OCI-LY3 (cell line): ENCODE measurements around the gene PALD1.
"Not testable (repeated sequence)": the region's sequence is repeated elsewhere in the genome, so short reads cannot be mapped to it uniquely, and the experiment has no call there.

Source experiments
- H2AFZ ChIP-seq: fragments of 200-600, 300-600 bp; shearing (Covaris generic); 2 replicates; pipeline ENCODE4 v1.6.0; 2014; ENCODE audit warnings: antibody characterized with exemption, low read depth, low read length
- H3K27ac ChIP-seq: fragments of 200-600, 300-600 bp; sonication (generic); 2 replicates; pipeline ENCODE4 v1.5.1; 2014; ENCODE audit warnings: mild to moderate bottlenecking, low read length, moderate library complexity, mixed read lengths
- H3K27me3 ChIP-seq: fragments of 200-600, 300-600 bp; sonication (generic); 2 replicates; pipeline ENCODE4 v1.6.1; 2014; ENCODE audit warnings: low read depth, low read length, mixed read lengths
- H3K36me3 ChIP-seq: fragments of 200-600, 300-600 bp; sonication (generic); replicated peaks from 2 replicates; pipeline ENCODE3; 2014; ENCODE audit warnings: low read depth, low read length, mixed read lengths
- H3K4me1 ChIP-seq: fragments of 300-600, 200-600 bp; sonication (generic); 2 replicates; pipeline ENCODE4 v1.6.1; 2014; ENCODE audit warnings: low read length, mixed read lengths
- H3K4me2 ChIP-seq: fragments of 200-600, 300-600 bp; sonication (generic); 2 replicates; pipeline ENCODE4 v1.6.1; 2014; ENCODE audit warnings: low read length, mixed read lengths
- H3K4me3 ChIP-seq: fragments of 300-600, 200-600 bp; sonication (generic); 2 replicates; pipeline ENCODE4 v1.5.1; 2014; ENCODE audit warnings: antibody characterized with exemption, mild to moderate bottlenecking, low read length, moderate library complexity
- H3K79me2 ChIP-seq: fragments of 300-600, 200-600 bp; shearing (Covaris generic); 2 replicates; pipeline ENCODE4 v1.6.1; 2014; ENCODE audit warnings: mild to moderate bottlenecking, low read length, mixed read lengths
- H3K9ac ChIP-seq: fragments of 300-600, 200-600 bp; shearing (Covaris generic); 2 replicates; pipeline ENCODE4 v1.6.0; 2014; ENCODE audit warnings: mild to moderate bottlenecking, low read length, moderate library complexity
- H3K9me3 ChIP-seq: fragments of 200-600, 300-600 bp; shearing (Covaris generic); 2 replicates; pipeline ENCODE4 v1.6.1; 2014; ENCODE audit warnings: low read length, mixed read lengths; ENCODE audit not compliant: insufficient read depth
- H4K20me1 ChIP-seq: fragments of 200-600, 300-600 bp; sonication (generic); 2 replicates; pipeline ENCODE4 v1.6.1; 2016; ENCODE audit warnings: low read length, mixed read lengths; ENCODE audit not compliant: insufficient read depth
- EZH2phosphoT487 ChIP-seq: fragments of 200-600 bp; shearing (Covaris generic); IDR thresholded peaks from 2 replicates; pipeline ENCODE4 v1.6.1; 2018; ENCODE audit warnings: antibody characterized with exemption, mixed run types, low read depth
- TF ChIP-seq, protein P1 (sequence below): fragments of 200-600, 300-600 bp; sonication (generic); IDR thresholded peaks from 2 replicates; pipeline ENCODE4 v1.5.1; 2014; ENCODE audit warnings: antibody characterized with exemption, low read length, low read depth

The PALD1 gene

DNA sequence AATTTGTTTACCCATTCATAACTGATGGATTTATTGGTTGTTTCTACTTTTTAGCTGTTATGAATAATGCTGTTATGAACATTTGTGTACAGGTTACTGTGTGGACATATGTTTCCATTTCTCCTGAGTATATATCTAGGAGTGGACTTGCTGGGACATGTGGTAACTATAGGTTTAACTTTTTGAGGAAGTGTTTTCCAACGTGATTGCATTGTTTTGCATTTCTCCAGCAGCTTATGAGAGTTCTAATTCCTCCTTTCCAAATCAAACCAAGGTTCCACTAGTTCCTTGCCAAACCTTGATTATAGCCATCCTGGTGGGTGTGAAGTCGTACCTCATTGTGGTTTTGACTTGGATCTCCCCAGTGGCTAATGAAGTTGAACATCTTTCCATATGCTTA is 126.6 kb downstream of the PALD1 start:
- Histone ChIP-seq H3K79me2 (no peaks in the 10 kb centered on the region), H3K4me3 (no peak overlapping the region), H3K4me2 (no peak overlapping the region), H4K20me1 (no peaks in the 10 kb centered on the region), H3K4me1 (no peaks in the 10 kb centered on the region), H3K9ac (no peak overlapping the region), H3K27me3 (no peaks in the 10 kb centered on the region), H3K36me3 (no peaks in the 10 kb centered on the region), H2AFZ (no peak overlapping the region), H3K27ac (no peak overlapping the region), H3K9me3 (no peaks in the 10 kb centered on the region)
- TF ChIP-seq, protein P1, sequence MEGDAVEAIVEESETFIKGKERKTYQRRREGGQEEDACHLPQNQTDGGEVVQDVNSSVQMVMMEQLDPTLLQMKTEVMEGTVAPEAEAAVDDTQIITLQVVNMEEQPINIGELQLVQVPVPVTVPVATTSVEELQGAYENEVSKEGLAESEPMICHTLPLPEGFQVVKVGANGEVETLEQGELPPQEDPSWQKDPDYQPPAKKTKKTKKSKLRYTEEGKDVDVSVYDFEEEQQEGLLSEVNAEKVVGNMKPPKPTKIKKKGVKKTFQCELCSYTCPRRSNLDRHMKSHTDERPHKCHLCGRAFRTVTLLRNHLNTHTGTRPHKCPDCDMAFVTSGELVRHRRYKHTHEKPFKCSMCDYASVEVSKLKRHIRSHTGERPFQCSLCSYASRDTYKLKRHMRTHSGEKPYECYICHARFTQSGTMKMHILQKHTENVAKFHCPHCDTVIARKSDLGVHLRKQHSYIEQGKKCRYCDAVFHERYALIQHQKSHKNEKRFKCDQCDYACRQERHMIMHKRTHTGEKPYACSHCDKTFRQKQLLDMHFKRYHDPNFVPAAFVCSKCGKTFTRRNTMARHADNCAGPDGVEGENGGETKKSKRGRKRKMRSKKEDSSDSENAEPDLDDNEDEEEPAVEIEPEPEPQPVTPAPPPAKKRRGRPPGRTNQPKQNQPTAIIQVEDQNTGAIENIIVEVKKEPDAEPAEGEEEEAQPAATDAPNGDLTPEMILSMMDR = no peak
- TF ChIP-seq EZH2phosphoT487 = no peak

- H3K27ac ChIP-seq = no peak overlapping the region
- no peaks in the 10 kb centered on the region for H3K9me3 ChIP-seq
- no peaks in the 10 kb centered on the region for H3K27me3 ChIP-seq
- H2AFZ ChIP-seq = no peak overlapping the region
- no peak overlapping the region for H3K4me3 ChIP-seq
- no peaks in the 10 kb centered on the region for H3K4me1 ChIP-seq
- no peaks in the 10 kb centered on the region for H4K20me1 ChIP-seq
- TF ChIP-seq, protein P1 = no peak
- TF ChIP-seq EZH2phosphoT487 = no peak
- no peaks in the 10 kb centered on the region for H3K79me2 ChIP-seq
- no peak overlapping the region for H3K9ac ChIP-seq
- H3K36me3 ChIP-seq = no peaks in the 10 kb centered on the region
- H3K4me2 ChIP-seq = no peak overlapping the region
Measured at GRCh38 chr10:70607936-70608335, 129.4 kb downstream of the PALD1 start.

GRCh38 chr10:70613941-70614340 is 135.4 kb downstream of the PALD1 start:
- no peak overlapping the region for H3K9ac ChIP-seq
- no peaks in the 10 kb centered on the region for H4K20me1 ChIP-seq
- no peaks in the 10 kb centered on the region for H3K9me3 ChIP-seq
- no peak overlapping the region for H3K4me2 ChIP-seq
- H3K27ac ChIP-seq = no peak overlapping the region
- H3K36me3 ChIP-seq = no peaks in the 10 kb centered on the region
- H3K79me2 ChIP-seq = no peaks in the 10 kb centered on the region
- H3K4me1 ChIP-seq = peaks cover 5% of the 10 kb centered on the region; the same call in 1 of the 2 replicates
- H3K4me3 ChIP-seq = no peak overlapping the region
- TF ChIP-seq, protein P1 = no peak
- TF ChIP-seq EZH2phosphoT487 = no peak
- H2AFZ ChIP-seq = no peak overlapping the region
- peaks cover 3% of the 10 kb centered on the region; the same call in 1 of the 2 replicates for H3K27me3 ChIP-seq

GRCh38 chr10:70614364-70614763 is 135.8 kb downstream of the PALD1 start:
- H3K4me3 ChIP-seq, H3K4me1 ChIP-seq, H4K20me1 ChIP-seq, H3K36me3 ChIP-seq, H3K27ac ChIP-seq, H3K9ac ChIP-seq, H2AFZ ChIP-seq, H3K27me3 ChIP-seq, H3K79me2 ChIP-seq, H3K9me3 ChIP-seq, H3K4me2 ChIP-seq: not testable (repeated sequence)

- Histone ChIP-seq H4K20me1 (no peaks in the 10 kb centered on the region), H3K4me3 (no peak overlapping the region), H3K9ac (no peak overlapping the region), H3K9me3 (no peaks in the 10 kb centered on the region), H2AFZ (no peak overlapping the region), H3K79me2 (no peaks in the 10 kb centered on the region), H3K4me2 (no peak overlapping the region), H3K27ac (no peak overlapping the region), H3K4me1 (peaks cover 5% of the 10 kb centered on the region; the same call in 1 of the 2 replicates), H3K27me3 (peaks cover 3% of the 10 kb centered on the region; the same call in 1 of the 2 replicates), H3K36me3 (no peaks in the 10 kb centered on the region)
- TF ChIP-seq EZH2phosphoT487 = no peak
- TF ChIP-seq, protein P1 = no peak
Measured at GRCh38 chr10:70615211-70615610, 136.6 kb downstream of the PALD1 start.
